SK-N-SH treated with all-trans-retinoic acid at 6 μM for 48 hours (cell line): Measurements from ENCODE around the gene SPRY1.

Source experiments
- ARNTL ChIP-seq: fragments of 450-650 bp; formaldehyde crosslinking; IDR thresholded peaks from 2 replicates; pipeline ENCODE4 v1.5.0; 2020; ENCODE audit warnings: low read depth, mild to moderate bottlenecking, moderate library complexity, borderline replicate concordance
- CSDC2 ChIP-seq: fragments of 250-450 bp; sonication (Bioruptor Pico); IDR thresholded peaks from 2 replicates; pipeline ENCODE4 v1.5.0; 2020; ENCODE audit warnings: mild to moderate bottlenecking, moderate library complexity
- ESRRG ChIP-seq: fragments of 250-450 bp; sonication (Bioruptor Pico); IDR thresholded peaks from 2 replicates; pipeline ENCODE4 v1.6.1; 2021; ENCODE audit warnings: mild to moderate bottlenecking
- GLIS3 ChIP-seq: fragments of 250-450 bp; sonication (Bioruptor Pico); IDR thresholded peaks from 2 replicates; pipeline ENCODE4 v1.5.0; 2020; ENCODE audit warnings: mild to moderate bottlenecking, moderate library complexity
- ISL1 ChIP-seq: fragments of 250-450 bp; sonication (Bioruptor Pico); IDR thresholded peaks from 2 replicates; pipeline ENCODE4 v2.1.2; 2022; ENCODE audit warnings: mild to moderate bottlenecking, moderate library complexity
- OSR1 ChIP-seq: fragments of 250-450 bp; sonication (Bioruptor Pico); IDR thresholded peaks from 2 replicates; pipeline ENCODE4 v1.8.0; 2022; ENCODE audit warnings: moderate library complexity, mild to moderate bottlenecking, inconsistent platforms
- RARB ChIP-seq: fragments of 250-450 bp; sonication (Bioruptor Pico); IDR thresholded peaks from 2 replicates; pipeline ENCODE4 v1.8.0; 2021; ENCODE audit warnings: mild to moderate bottlenecking, moderate library complexity
- ZC3H10 ChIP-seq: fragments of 250-450 bp; sonication (Bioruptor Pico); IDR thresholded peaks from 2 replicates; pipeline ENCODE4 v1.5.1; 2021; ENCODE audit warnings: mild to moderate bottlenecking, moderate library complexity
- ZFP3 ChIP-seq: fragments of 250-450 bp; sonication (Bioruptor Pico); IDR thresholded peaks from 2 replicates; pipeline ENCODE4 v1.5.0; 2020; ENCODE audit warnings: mild to moderate bottlenecking, moderate library complexity
- ZNF565 ChIP-seq: fragments of 450-650 bp; formaldehyde crosslinking; conservative IDR thresholded peaks from 2 replicates; pipeline ENCODE4 v1.5.0; 2020; ENCODE audit warnings: low read depth, mild to moderate bottlenecking, moderate library complexity
- ZNF8 ChIP-seq: fragments of 450-650 bp; formaldehyde crosslinking; IDR thresholded peaks from 2 replicates; pipeline ENCODE4 v1.5.0; 2020; ENCODE audit warnings: mild to moderate bottlenecking, moderate library complexity
- TF ChIP-seq, protein P1 (sequence below): fragments of 250-450 bp; sonication (Bioruptor Pico); IDR thresholded peaks from 2 replicates; pipeline ENCODE4 v1.8.0; 2021; ENCODE audit warnings: low read depth, mild to moderate bottlenecking, moderate library complexity, borderline replicate concordance
- TF ChIP-seq, protein P2 (sequence below): fragments of 250-450 bp; sonication (Bioruptor Pico); IDR thresholded peaks from 2 replicates; pipeline ENCODE4 v1.5.1; 2020; ENCODE audit warnings: low read depth, mild to moderate bottlenecking, moderate library complexity
- TF ChIP-seq, protein P3 (sequence below): fragments of 250-450 bp; sonication (Bioruptor Pico); IDR thresholded peaks from 2 replicates; pipeline ENCODE4 v1.5.1; 2021; ENCODE audit warnings: mild to moderate bottlenecking, moderate library complexity

DNA sequence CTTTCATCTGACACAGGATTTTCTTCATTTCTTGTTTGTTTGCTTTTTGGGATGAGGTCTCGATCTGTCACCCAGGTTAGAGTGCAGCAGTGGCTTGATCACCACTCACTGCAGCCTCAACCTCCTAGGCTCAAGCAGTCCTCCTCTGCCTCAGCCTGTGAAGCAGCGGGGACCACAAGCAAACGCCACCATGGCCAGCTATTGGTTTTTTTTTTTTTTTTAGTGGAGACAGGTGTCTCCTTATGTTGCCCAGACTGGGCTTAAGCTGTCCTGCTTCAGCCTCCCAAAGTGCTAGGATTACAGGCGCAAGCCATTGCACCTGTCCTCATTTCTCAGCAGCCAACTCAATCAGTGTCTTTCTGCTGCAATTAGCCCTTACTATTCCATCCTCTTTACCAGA lies 10.3 kb downstream of the SPRY1 start:
- TF ChIP-seq ZNF565 (no peak), ZC3H10 (CRISPR knock-in tag) (no peak), ISL1 (CRISPR knock-in tag) (no peak), GLIS3 (CRISPR knock-in tag) (no peak), ZNF8 (CRISPR knock-in tag) (no peak), RARB (CRISPR knock-in tag) (no peak), ESRRG (CRISPR knock-in tag) (no peak), OSR1 (CRISPR knock-in tag) (no peak), ARNTL (no peak), CSDC2 (CRISPR knock-in tag) (no peak), ZFP3 (CRISPR knock-in tag) (no peak)
- TF ChIP-seq, protein P1, sequence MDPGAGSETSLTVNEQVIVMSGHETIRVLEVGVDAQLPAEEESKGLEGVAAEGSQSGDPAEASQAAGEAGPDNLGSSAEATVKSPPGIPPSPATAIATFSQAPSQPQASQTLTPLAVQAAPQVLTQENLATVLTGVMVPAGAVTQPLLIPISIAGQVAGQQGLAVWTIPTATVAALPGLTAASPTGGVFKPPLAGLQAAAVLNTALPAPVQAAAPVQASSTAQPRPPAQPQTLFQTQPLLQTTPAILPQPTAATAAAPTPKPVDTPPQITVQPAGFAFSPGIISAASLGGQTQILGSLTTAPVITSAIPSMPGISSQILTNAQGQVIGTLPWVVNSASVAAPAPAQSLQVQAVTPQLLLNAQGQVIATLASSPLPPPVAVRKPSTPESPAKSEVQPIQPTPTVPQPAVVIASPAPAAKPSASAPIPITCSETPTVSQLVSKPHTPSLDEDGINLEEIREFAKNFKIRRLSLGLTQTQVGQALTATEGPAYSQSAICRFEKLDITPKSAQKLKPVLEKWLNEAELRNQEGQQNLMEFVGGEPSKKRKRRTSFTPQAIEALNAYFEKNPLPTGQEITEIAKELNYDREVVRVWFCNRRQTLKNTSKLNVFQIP (CRISPR knock-in tag), result no peak
- TF ChIP-seq, protein P2, sequence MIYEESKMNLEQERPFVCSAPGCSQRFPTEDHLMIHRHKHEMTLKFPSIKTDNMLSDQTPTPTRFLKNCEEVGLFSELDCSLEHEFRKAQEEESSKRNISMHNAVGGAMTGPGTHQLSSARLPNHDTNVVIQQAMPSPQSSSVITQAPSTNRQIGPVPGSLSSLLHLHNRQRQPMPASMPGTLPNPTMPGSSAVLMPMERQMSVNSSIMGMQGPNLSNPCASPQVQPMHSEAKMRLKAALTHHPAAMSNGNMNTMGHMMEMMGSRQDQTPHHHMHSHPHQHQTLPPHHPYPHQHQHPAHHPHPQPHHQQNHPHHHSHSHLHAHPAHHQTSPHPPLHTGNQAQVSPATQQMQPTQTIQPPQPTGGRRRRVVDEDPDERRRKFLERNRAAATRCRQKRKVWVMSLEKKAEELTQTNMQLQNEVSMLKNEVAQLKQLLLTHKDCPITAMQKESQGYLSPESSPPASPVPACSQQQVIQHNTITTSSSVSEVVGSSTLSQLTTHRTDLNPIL (CRISPR knock-in tag), result no peak
- TF ChIP-seq, protein P3, sequence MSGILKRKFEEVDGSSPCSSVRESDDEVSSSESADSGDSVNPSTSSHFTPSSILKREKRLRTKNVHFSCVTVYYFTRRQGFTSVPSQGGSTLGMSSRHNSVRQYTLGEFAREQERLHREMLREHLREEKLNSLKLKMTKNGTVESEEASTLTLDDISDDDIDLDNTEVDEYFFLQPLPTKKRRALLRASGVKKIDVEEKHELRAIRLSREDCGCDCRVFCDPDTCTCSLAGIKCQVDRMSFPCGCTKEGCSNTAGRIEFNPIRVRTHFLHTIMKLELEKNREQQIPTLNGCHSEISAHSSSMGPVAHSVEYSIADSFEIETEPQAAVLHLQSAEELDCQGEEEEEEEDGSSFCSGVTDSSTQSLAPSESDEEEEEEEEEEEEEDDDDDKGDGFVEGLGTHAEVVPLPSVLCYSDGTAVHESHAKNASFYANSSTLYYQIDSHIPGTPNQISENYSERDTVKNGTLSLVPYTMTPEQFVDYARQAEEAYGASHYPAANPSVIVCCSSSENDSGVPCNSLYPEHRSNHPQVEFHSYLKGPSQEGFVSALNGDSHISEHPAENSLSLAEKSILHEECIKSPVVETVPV (CRISPR knock-in tag), result no peak
